CD14-positive monocyte (primary cell): Measurements from ENCODE around the gene TMEM170A. TPM values are rescaled to one million over a fixed set of nuclear protein-coding genes. Genes with fewer than 3 reads are reported as not detected.
"Not testable (repeated sequence)": the region's sequence is repeated elsewhere in the genome, so short reads cannot be mapped to it uniquely, and the experiment has no call there.

Experiments
- DNase-seq, 3 donors: peaks; one replicate each; pipeline ENCODE4 v3.0.0-alpha.2; 2011 to 2022
- H2AFZ ChIP-seq: 2 replicates; pipeline ENCODE4 v1.6.0; 2012; ENCODE audit warnings: mild to moderate bottlenecking, low read depth, low read length, inconsistent platforms; ENCODE audit not compliant: insufficient read depth, poor library complexity, severe bottlenecking
- H3K27ac ChIP-seq, 2 donors: 1 replicate in 1 of 2; 2 replicates in 1 of 2; pipeline ENCODE4 v1.5.1; 2012 to 2013; ENCODE audit warnings: low read length in 2 of 2, control low read depth in 1 of 2, inconsistent platforms in 1 of 2, low read depth in 1 of 2, mild to moderate bottlenecking in 1 of 2
- H3K27me3 ChIP-seq, 2 donors: one replicate each; pipeline versions ENCODE4 v1.6.0 to v1.6.1; 2011 to 2013; ENCODE audit warnings: low read length in 2 of 2; ENCODE audit not compliant: control insufficient read depth in 2 of 2, insufficient read depth in 2 of 2
- H3K36me3 ChIP-seq, 2 donors: replicated peaks in 1 of 2; 1 replicate in 1 of 2; 2 replicates in 1 of 2; pipeline versions ENCODE4 v1.5.1 to v1.6.1; 2012 to 2013; ENCODE audit warnings: low read length in 2 of 2, control low read depth in 1 of 2, inconsistent platforms in 1 of 2, mild to moderate bottlenecking in 1 of 2; ENCODE audit not compliant: insufficient read depth in 2 of 2, control insufficient read depth in 1 of 2
- H3K4me1 ChIP-seq, 2 donors: 1 replicate in 1 of 2; 2 replicates in 1 of 2; pipeline versions ENCODE4 v1.5.1 to v1.6.1; 2012 to 2013; ENCODE audit warnings: low read length in 2 of 2, control low read depth in 1 of 2, inconsistent platforms in 1 of 2, mild to moderate bottlenecking in 1 of 2, moderate library complexity in 1 of 2; ENCODE audit not compliant: insufficient read depth in 2 of 2, control insufficient read depth in 1 of 2
- H3K4me2 ChIP-seq: replicated peaks from 2 replicates; pipeline ENCODE3; 2012; ENCODE audit warnings: low read length, moderate library complexity, mild to moderate bottlenecking; ENCODE audit not compliant: poor library complexity, severe bottlenecking; ENCODE audit errors: extremely low read depth
- H3K4me3 ChIP-seq, 3 experiments: fragments of 200-600 bp in 1 of 3; sonication (generic) in 1 of 3; replicated peaks in 1 of 3; 1 replicate in 2 of 3; 2 replicates in 1 of 3; pipeline ENCODE4 v1.5.1; 2011 to 2013; ENCODE audit warnings: low read length in 3 of 3, mild to moderate bottlenecking in 3 of 3, control low read depth in 2 of 3, low read depth in 2 of 3, inconsistent platforms in 1 of 3, moderate library complexity in 1 of 3
- H3K79me2 ChIP-seq: 2 replicates; pipeline ENCODE4 v1.6.0; 2012; ENCODE audit warnings: mild to moderate bottlenecking, control low read depth, inconsistent platforms, low read length, moderate library complexity; ENCODE audit not compliant: insufficient read depth
- H3K9ac ChIP-seq: 2 replicates; pipeline ENCODE4 v1.6.0; 2017; ENCODE audit warnings: low read length, mild to moderate bottlenecking; ENCODE audit not compliant: insufficient read depth, poor library complexity, severe bottlenecking
- H3K9me3 ChIP-seq, 2 donors: replicated peaks in 1 of 2; 1 replicate in 1 of 2; 2 replicates in 1 of 2; pipeline versions ENCODE4 v1.5.1 to v1.6.1; 2012 to 2013; ENCODE audit warnings: low read length in 2 of 2, control low read depth in 1 of 2; ENCODE audit not compliant: control insufficient read depth in 1 of 2, insufficient read depth in 1 of 2
- H4K20me1 ChIP-seq: 2 replicates; pipeline ENCODE4 v1.6.0; 2012; ENCODE audit warnings: mild to moderate bottlenecking, low read length, control low read depth, moderate library complexity; ENCODE audit not compliant: insufficient read depth
- H3K27ac Mint-ChIP-seq, 7 donors: one replicate each; pipeline ENCODE4 v1.8.0; 2020; ENCODE audit warnings: mild to moderate bottlenecking in 7 of 7, mixed read lengths in 7 of 7, moderate library complexity in 6 of 7, inconsistent platforms in 2 of 7
- H3K27me3 Mint-ChIP-seq, 3 donors: one replicate each; pipeline ENCODE4 v1.8.0; 2021 to 2022; ENCODE audit warnings: low read depth in 3 of 3, mild to moderate bottlenecking in 3 of 3, mixed read lengths in 3 of 3, moderate library complexity in 3 of 3, inconsistent platforms in 1 of 3
- H3K36me3 Mint-ChIP-seq, 2 donors: one replicate each; pipeline ENCODE4 v1.8.0; 2020; ENCODE audit warnings: mixed read lengths in 2 of 2, inconsistent platforms in 1 of 2, mild to moderate bottlenecking in 1 of 2
- H3K4me1 Mint-ChIP-seq: one replicate; pipeline ENCODE4 v1.8.0; 2020; ENCODE audit warnings: mild to moderate bottlenecking, mixed read lengths
- H3K4me3 Mint-ChIP-seq, 2 donors: one replicate each; pipeline ENCODE4 v1.8.0; 2020; ENCODE audit warnings: mild to moderate bottlenecking in 2 of 2, mixed read lengths in 2 of 2, moderate library complexity in 1 of 2
- H3K9me3 Mint-ChIP-seq, 7 donors: one replicate each; pipeline ENCODE4 v1.8.0; 2020 to 2022; ENCODE audit warnings: mixed read lengths in 7 of 7, mild to moderate bottlenecking in 6 of 7, moderate library complexity in 6 of 7, inconsistent platforms in 2 of 7
- WGBS: methylation state at CpG from one replicate; pipeline ENCODE4 v1.1.5; 2013; ENCODE audit warnings: missing lambda C conversion rate; ENCODE audit not compliant: insufficient coverage; 5-methylcytosine and 5-hydroxymethylcytosine counted together
- intact Hi-C, 2 donors: fragments of 100-400 bp; cut with micrococcal nuclease; formaldehyde crosslinking; loops; one replicate each; pipeline versions ENCODE4 v1.15.0 to v1.15.1; 2023
- polyA plus RNA-seq, 3 donors: library from polyadenylated mRNA; depleted of rRNA in 1 of 3; unstranded in 2 of 3; stranded (reverse) in 1 of 3; fragments of 300-500 nt in 2 of 3; fragments of >200 nt in 1 of 3; fragmentation: Illumina TruSeq in 2 of 3; gene quantifications; 1 replicate in 2 of 3; 2 replicates in 1 of 3; pipeline ENCODE4 v1.2.3, GENCODE V29; 2012 to 2021
- TF ChIP-seq, protein P1 (sequence below): fragments of 200-600 bp; IDR thresholded peaks from one replicate; pipeline ENCODE4 v1.8.0; 2022; ENCODE audit warnings: antibody characterized with exemption, mild to moderate bottlenecking

The TMEM170A gene
- polyA plus RNA-seq, 3 donors = 17.9 to 31.6 (median 25.4) TPM

DNA sequence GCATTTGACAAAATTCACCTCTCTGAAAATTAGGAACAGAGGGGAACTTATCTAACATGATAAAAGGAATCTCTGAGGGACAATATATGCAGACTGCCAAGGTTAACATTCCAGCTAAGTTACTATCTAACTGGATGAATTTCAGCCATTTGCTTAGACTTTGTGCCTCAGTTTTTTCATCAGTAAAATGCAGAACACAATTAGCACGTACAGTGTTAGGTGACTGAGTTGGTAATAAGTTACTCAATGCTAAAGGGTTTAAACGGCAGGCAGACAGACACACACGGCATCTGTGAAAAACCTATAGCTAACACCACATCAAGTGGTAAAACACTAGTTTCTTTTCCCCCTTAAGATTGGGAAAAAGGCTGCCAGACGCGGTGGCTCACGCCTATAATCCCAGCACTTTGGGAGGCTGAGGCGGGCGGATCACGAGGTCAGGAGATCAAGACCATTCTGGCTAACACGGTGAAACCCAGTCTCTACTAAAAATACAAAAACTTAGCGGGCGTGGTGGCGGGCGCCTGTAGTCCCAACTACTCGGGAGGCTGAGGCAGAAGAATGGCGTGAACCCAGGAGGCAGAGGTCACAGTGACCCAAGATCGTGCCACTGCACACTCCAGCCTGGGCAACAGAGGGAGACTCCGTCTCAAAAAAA is 40.3 kb downstream of the TMEM170A start:
- H3K27ac Mint-ChIP-seq, H3K9ac ChIP-seq, DNase-seq, H3K27me3 Mint-ChIP-seq, H3K27ac ChIP-seq, H3K4me2 ChIP-seq, H3K9me3 Mint-ChIP-seq, H3K4me3 Mint-ChIP-seq, H2AFZ ChIP-seq, H3K27me3 ChIP-seq, H3K36me3 ChIP-seq, H3K9me3 ChIP-seq, H3K36me3 Mint-ChIP-seq, H4K20me1 ChIP-seq, intact Hi-C loops, H3K4me3 ChIP-seq: not testable (repeated sequence)
- H3K4me1 ChIP-seq = peaks cover 8 to 10% of the 10 kb centered on the region in 2 donors
- 100% methylated on average over 7 of the region's 18 CpGs for WGBS
- peaks cover 15% of the 10 kb centered on the region for H3K4me1 Mint-ChIP-seq
- peaks cover 56% of the 10 kb centered on the region for H3K79me2 ChIP-seq

DNA sequence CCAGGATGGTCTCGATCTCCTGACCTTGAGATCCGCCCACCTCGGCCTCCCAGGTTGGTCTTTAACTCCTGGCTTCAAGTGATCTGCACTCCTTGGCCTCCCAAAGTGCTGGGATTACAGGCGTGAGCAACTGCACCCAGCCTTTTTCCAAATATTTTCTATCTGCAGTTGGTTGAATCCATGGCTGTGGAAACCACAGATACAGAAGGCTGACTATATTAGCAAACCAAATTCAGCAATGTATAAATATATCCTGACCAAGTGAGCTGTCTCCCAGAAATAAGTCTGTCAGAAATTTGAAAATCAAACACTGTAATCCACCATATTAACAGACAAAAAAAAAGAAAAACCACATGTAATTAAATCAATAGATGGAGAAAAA is 40.8 kb downstream of the TMEM170A start:
- H3K27ac Mint-ChIP-seq = peak overlapping the region in 1 of 7 donors; percentile 68
- peaks cover 0 to 8% of the 10 kb centered on the region in 2 donors for H3K36me3 Mint-ChIP-seq
- H3K27me3 ChIP-seq = no peaks in the 10 kb centered on the region
- peaks cover 8 to 10% of the 10 kb centered on the region in 2 donors for H3K4me1 ChIP-seq
- no peak overlapping the region for H3K27ac ChIP-seq
- 100% methylated on average over 4 of the region's 4 CpGs for WGBS
- H3K4me1 Mint-ChIP-seq = peaks cover 15% of the 10 kb centered on the region
- no peak overlapping the region for H3K9ac ChIP-seq
- H2AFZ ChIP-seq = no peak overlapping the region
- H3K9me3 ChIP-seq = no peaks in the 10 kb centered on the region
- peaks cover 56% of the 10 kb centered on the region for H3K79me2 ChIP-seq
- peaks cover 0 to 2% (median 0%) of the 10 kb centered on the region in 3 donors for H3K27me3 Mint-ChIP-seq
- TF ChIP-seq, protein P1, sequence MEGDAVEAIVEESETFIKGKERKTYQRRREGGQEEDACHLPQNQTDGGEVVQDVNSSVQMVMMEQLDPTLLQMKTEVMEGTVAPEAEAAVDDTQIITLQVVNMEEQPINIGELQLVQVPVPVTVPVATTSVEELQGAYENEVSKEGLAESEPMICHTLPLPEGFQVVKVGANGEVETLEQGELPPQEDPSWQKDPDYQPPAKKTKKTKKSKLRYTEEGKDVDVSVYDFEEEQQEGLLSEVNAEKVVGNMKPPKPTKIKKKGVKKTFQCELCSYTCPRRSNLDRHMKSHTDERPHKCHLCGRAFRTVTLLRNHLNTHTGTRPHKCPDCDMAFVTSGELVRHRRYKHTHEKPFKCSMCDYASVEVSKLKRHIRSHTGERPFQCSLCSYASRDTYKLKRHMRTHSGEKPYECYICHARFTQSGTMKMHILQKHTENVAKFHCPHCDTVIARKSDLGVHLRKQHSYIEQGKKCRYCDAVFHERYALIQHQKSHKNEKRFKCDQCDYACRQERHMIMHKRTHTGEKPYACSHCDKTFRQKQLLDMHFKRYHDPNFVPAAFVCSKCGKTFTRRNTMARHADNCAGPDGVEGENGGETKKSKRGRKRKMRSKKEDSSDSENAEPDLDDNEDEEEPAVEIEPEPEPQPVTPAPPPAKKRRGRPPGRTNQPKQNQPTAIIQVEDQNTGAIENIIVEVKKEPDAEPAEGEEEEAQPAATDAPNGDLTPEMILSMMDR = no peak
- H4K20me1 ChIP-seq = peaks cover 13% of the 10 kb centered on the region
- no peak for DNase-seq
- peaks cover 0 to 4% (median 0%) of the 10 kb centered on the region in 7 donors for H3K9me3 Mint-ChIP-seq
- H3K4me3 ChIP-seq = no peak overlapping the region
- intact Hi-C loops = no loop called here
- H3K4me2 ChIP-seq = no peak overlapping the region
- no peak overlapping the region for H3K4me3 Mint-ChIP-seq
- H3K36me3 ChIP-seq = no peaks in the 10 kb centered on the region
